ENCODE data around the gene MICU1.
"Not testable (repeated sequence)": the region's sequence is repeated elsewhere in the genome, so short reads cannot be mapped to it uniquely, and the experiment has no call there.

MICU1 gene

GRCh38 chr10:72337039-72337629 lies 288.7 kb downstream of the MICU1 start:
- peak; percentile 68 for DNase-seq

- DNase-seq: no peak
Observed at GRCh38 chr10:72336259-72337038, 289.4 kb downstream of the MICU1 start.

GRCh38 chr10:72335394-72336258 lies 290.3 kb downstream of the MICU1 start:
- no peak for DNase-seq

- peak; percentile 52 for DNase-seq
Observed at GRCh38 chr10:72334825-72335393, 291.0 kb downstream of the MICU1 start.

- no peak for DNase-seq
Observed at GRCh38 chr10:72334196-72334824, 291.6 kb downstream of the MICU1 start.

- no peak for DNase-seq
Observed at GRCh38 chr10:72333112-72334015, 292.5 kb downstream of the MICU1 start.

- DNase-seq: no peak
Observed at GRCh38 chr10:72332423-72333111, 293.3 kb downstream of the MICU1 start.

GRCh38 chr10:72331575-72332422 lies 294.1 kb downstream of the MICU1 start:
- peak; percentile 79 for DNase-seq

GRCh38 chr10:72330069-72330426 lies 295.8 kb downstream of the MICU1 start:
- DNase-seq: no peak

GRCh38 chr10:72329290-72330068 lies 296.4 kb downstream of the MICU1 start:
- no peak for DNase-seq

- DNase-seq: no peak
Observed at GRCh38 chr10:72328829-72329204, 297.1 kb downstream of the MICU1 start.

GRCh38 chr10:72328045-72328828 lies 297.6 kb downstream of the MICU1 start:
- no peak for DNase-seq

- peak; percentile 49 for DNase-seq
Observed at GRCh38 chr10:72326665-72327603, 298.9 kb downstream of the MICU1 start.

GRCh38 chr10:72325243-72326175 lies 300.4 kb downstream of the MICU1 start:
- not testable (repeated sequence) for DNase-seq

- no peak for DNase-seq
Observed at GRCh38 chr10:72323771-72324191, 302.1 kb downstream of the MICU1 start.

- DNase-seq: no peak
Observed at GRCh38 chr10:72323108-72323749, 302.6 kb downstream of the MICU1 start.
